Epithelial cell of alveolus of lung (primary cell): ENCODE data around the gene KCNJ9. TPM values are rescaled to one million over a fixed set of nuclear protein-coding genes. Genes with fewer than 3 reads are reported as not detected.

ENCODE experiments used
- total RNA-seq: library from RNA; depleted of rRNA; stranded (reverse); fragments of >200 nt; gene quantifications from 2 replicates; pipeline ENCODE4 v1.2.1, GENCODE V29; 2015

KCNJ9 gene
- total RNA-seq: not detected in 2 replicates

GRCh38 chr1:160081261-160081936 lies at the start of gene KCNJ9:
KCNJ9 (plus strand) TSS chr1:160081538; CDS start chr1:160084031, 2,493 bp downstream.

GRCh38 chr1:160069460-160070231 lies 11.7 kb upstream of the KCNJ9 start, which contains the start of gene KCNJ10:
KCNJ10 (minus strand) TSS chr1:160070160; CDS start chr1:160042532, 27,628 bp downstream.

GRCh38 chr1:160097911-160098851 lies 16.8 kb downstream of the KCNJ9 start, which contains the start of gene IGSF8:
IGSF8 (minus strand) TSS chr1:160098619; CDS start chr1:160098472, 147 bp downstream.

GRCh38 chr1:160115545-160116282 lies 34.4 kb downstream of the KCNJ9 start, which contains the start of gene ATP1A2:
ATP1A2 (plus strand) TSS chr1:160115759; CDS start chr1:160115862, 103 bp downstream.

Other genes starting within 250 kb of the KCNJ9 start
- not detected in 2 replicates for gene VSIG8, start 218.9 kb upstream of the KCNJ9 start, total RNA-seq
- 0.48 and 0.65 TPM in 2 replicates for gene CFAP45, start 181.4 kb upstream of the KCNJ9 start, total RNA-seq
- gene TAGLN2, start 156.0 kb upstream of the KCNJ9 start, total RNA-seq: 650 and 791 TPM in 2 replicates
- 0.13 and 0.16 TPM in 2 replicates for gene IGSF9, start 135.9 kb upstream of the KCNJ9 start, total RNA-seq
- gene SLAMF9, start 127.3 kb upstream of the KCNJ9 start, total RNA-seq: 0.91 TPM in 1 of 2 replicates, not detected in the other
- 3.7 and 6.0 TPM in 2 replicates for gene PIGM, start 49.5 kb upstream of the KCNJ9 start, total RNA-seq
- gene KCNJ10, start 11.4 kb upstream of the KCNJ9 start, total RNA-seq: not detected in 2 replicates
- 12.7 and 22.9 TPM in 2 replicates for gene IGSF8, start 17.1 kb downstream of the KCNJ9 start, total RNA-seq
- gene ATP1A2, start 34.2 kb downstream of the KCNJ9 start, total RNA-seq: 0.24 and 1.0 TPM in 2 replicates
- gene ATP1A4, start 70.1 kb downstream of the KCNJ9 start, total RNA-seq: not detected in 2 replicates
- gene CASQ1, start 109.0 kb downstream of the KCNJ9 start, total RNA-seq: not detected in 2 replicates
- gene PEA15, start 123.8 kb downstream of the KCNJ9 start, total RNA-seq: 40.1 and 68.7 TPM in 2 replicates
- 46.0 and 58.0 TPM in 2 replicates for gene DCAF8, start 181.0 kb downstream of the KCNJ9 start, total RNA-seq
- gene PEX19, start 203.6 kb downstream of the KCNJ9 start, total RNA-seq: 38.5 and 86.6 TPM in 2 replicates